H1 (cell line): ENCODE results near the gene TMEM220. TPM values are rescaled to one million over a fixed set of nuclear protein-coding genes. Genes with fewer than 3 reads are reported as not detected.

ENCODE experiments used
- ASH2L ChIP-seq: fragments of 200-600, 300-600 bp; sonication (generic); IDR thresholded peaks from one replicate; pipeline ENCODE4 v1.7.1; 2017; ENCODE audit warnings: low read length
- CBX5 ChIP-seq: fragments of 300-800, 300-1000 bp; sonication (generic); IDR thresholded peaks from 2 replicates; pipeline ENCODE4 v1.7.1; 2016; ENCODE audit warnings: antibody characterized with exemption, low read length, low read depth
- FOSL1 ChIP-seq: IDR thresholded peaks from 2 replicates; pipeline ENCODE4 v1.6.1; 2011; ENCODE audit warnings: mild to moderate bottlenecking, low read depth, low read length, moderate library complexity; ENCODE audit not compliant: insufficient read depth
- HDAC6 ChIP-seq: IDR thresholded peaks from one replicate; pipeline ENCODE4 v1.7.1; 2012; ENCODE audit warnings: low read depth, mild to moderate bottlenecking, inconsistent platforms, low read length, moderate library complexity
- JUN ChIP-seq: IDR thresholded peaks from 2 replicates; pipeline ENCODE4 v1.6.1; 2011; ENCODE audit warnings: low read depth, mild to moderate bottlenecking, improper control_type of control experiment, low read length
- KDM4A ChIP-seq: IDR thresholded peaks from one replicate; pipeline ENCODE4 v1.7.1; 2012; ENCODE audit warnings: low read depth, mild to moderate bottlenecking, moderate library complexity, low read length, inconsistent platforms; ENCODE audit not compliant: severe bottlenecking
- TAF1 ChIP-seq: IDR thresholded peaks from 2 replicates; pipeline ENCODE4 v1.6.1; 2011; ENCODE audit warnings: mild to moderate bottlenecking, low read depth, low read length
- TAF7 ChIP-seq: optimal IDR thresholded peaks from 2 replicates; pipeline ENCODE3; 2011; ENCODE audit warnings: low read depth, mild to moderate bottlenecking, inconsistent platforms, low read length, moderate library complexity, borderline replicate concordance
- polyA plus RNA-seq, 7 experiments: library from polyadenylated mRNA; depleted of rRNA in 3 of 7; stranded (reverse) in 5 of 7; unstranded in 2 of 7; fragments of >200 nt in 5 of 7; fragments of 200-250 nt in 2 of 7; gene quantifications; 1 replicate in 5 of 7; 2 replicates in 1 of 7; 4 replicates in 1 of 7; pipeline versions ENCODE4 v1.2.1 to v1.2.3, GENCODE V29; 2011 to 2013; ENCODE audit warnings: missing spikeins in 2 of 7, mixed read lengths in 2 of 7
- total RNA-seq: library from RNA; stranded (reverse); fragmentation: NEBNext Ultra II Directional; extraction: Animal tissue kit (Norgen Biotek cat#: 25700); gene quantifications from 2 replicates; pipeline ENCODE4 v1.2.1, GENCODE V29; 2021
- TF ChIP-seq, protein P1 (sequence below): fragments of 300-600 bp; sonication (generic); IDR thresholded peaks from 2 replicates; pipeline ENCODE4 v1.7.1; 2012; ENCODE audit warnings: low read length, moderate library complexity, mild to moderate bottlenecking, inconsistent platforms; ENCODE audit not compliant: insufficient replicate concordance
- TF ChIP-seq, protein P2 (sequence below): IDR thresholded peaks from 2 replicates; pipeline ENCODE4 v1.6.1; 2012; ENCODE audit warnings: inconsistent platforms

TMEM220 gene
- total and polyA plus RNA-seq, 2 of the 8 experiments (the other 6 are each of a cell fraction or from before 2014, with no cell fraction given), result 3.8 to 4.1 TPM

DNA sequence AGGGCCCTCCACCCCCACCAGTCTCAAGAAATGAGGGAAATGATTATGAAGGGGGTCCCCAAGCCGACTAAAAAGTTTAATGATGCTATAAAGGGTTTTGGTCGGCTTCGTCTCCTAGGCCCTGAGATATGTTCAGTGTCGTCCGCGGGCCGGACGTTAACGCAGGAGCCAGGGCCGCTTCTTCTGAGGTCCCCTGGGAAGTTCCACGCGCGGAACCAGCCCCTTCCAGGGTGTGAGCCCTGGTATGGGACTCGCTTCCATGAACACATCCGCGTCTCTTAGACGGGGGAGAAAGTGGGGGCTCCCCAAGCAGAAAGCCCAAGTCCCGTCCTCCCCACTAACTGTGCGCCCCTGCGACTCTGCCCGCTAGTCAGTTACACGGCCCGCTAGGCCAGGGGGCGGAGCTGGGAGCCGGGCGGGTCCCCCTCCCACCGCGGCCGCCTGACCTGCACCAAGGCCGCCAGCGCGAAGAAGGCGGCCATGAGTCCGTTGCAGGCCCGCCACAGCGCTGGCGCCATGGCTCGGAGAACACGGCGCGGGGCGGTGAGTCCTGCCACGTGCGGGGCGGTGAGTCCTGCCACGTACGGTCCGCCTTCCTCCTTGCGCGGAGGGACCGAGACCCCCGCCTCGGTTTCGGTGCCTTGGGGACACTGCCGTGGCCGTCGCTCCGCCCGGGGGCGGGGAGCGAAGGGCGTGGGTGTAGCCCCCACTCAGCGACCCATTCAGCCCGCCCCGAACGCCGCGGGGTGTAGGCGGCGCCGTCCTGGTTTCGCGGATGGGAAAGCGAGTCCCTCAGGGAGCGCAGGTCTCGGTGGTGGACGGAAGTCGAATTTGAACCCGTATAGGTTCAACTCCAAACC is at the start of gene TMEM220 (continued):
- TF ChIP-seq, protein P1, sequence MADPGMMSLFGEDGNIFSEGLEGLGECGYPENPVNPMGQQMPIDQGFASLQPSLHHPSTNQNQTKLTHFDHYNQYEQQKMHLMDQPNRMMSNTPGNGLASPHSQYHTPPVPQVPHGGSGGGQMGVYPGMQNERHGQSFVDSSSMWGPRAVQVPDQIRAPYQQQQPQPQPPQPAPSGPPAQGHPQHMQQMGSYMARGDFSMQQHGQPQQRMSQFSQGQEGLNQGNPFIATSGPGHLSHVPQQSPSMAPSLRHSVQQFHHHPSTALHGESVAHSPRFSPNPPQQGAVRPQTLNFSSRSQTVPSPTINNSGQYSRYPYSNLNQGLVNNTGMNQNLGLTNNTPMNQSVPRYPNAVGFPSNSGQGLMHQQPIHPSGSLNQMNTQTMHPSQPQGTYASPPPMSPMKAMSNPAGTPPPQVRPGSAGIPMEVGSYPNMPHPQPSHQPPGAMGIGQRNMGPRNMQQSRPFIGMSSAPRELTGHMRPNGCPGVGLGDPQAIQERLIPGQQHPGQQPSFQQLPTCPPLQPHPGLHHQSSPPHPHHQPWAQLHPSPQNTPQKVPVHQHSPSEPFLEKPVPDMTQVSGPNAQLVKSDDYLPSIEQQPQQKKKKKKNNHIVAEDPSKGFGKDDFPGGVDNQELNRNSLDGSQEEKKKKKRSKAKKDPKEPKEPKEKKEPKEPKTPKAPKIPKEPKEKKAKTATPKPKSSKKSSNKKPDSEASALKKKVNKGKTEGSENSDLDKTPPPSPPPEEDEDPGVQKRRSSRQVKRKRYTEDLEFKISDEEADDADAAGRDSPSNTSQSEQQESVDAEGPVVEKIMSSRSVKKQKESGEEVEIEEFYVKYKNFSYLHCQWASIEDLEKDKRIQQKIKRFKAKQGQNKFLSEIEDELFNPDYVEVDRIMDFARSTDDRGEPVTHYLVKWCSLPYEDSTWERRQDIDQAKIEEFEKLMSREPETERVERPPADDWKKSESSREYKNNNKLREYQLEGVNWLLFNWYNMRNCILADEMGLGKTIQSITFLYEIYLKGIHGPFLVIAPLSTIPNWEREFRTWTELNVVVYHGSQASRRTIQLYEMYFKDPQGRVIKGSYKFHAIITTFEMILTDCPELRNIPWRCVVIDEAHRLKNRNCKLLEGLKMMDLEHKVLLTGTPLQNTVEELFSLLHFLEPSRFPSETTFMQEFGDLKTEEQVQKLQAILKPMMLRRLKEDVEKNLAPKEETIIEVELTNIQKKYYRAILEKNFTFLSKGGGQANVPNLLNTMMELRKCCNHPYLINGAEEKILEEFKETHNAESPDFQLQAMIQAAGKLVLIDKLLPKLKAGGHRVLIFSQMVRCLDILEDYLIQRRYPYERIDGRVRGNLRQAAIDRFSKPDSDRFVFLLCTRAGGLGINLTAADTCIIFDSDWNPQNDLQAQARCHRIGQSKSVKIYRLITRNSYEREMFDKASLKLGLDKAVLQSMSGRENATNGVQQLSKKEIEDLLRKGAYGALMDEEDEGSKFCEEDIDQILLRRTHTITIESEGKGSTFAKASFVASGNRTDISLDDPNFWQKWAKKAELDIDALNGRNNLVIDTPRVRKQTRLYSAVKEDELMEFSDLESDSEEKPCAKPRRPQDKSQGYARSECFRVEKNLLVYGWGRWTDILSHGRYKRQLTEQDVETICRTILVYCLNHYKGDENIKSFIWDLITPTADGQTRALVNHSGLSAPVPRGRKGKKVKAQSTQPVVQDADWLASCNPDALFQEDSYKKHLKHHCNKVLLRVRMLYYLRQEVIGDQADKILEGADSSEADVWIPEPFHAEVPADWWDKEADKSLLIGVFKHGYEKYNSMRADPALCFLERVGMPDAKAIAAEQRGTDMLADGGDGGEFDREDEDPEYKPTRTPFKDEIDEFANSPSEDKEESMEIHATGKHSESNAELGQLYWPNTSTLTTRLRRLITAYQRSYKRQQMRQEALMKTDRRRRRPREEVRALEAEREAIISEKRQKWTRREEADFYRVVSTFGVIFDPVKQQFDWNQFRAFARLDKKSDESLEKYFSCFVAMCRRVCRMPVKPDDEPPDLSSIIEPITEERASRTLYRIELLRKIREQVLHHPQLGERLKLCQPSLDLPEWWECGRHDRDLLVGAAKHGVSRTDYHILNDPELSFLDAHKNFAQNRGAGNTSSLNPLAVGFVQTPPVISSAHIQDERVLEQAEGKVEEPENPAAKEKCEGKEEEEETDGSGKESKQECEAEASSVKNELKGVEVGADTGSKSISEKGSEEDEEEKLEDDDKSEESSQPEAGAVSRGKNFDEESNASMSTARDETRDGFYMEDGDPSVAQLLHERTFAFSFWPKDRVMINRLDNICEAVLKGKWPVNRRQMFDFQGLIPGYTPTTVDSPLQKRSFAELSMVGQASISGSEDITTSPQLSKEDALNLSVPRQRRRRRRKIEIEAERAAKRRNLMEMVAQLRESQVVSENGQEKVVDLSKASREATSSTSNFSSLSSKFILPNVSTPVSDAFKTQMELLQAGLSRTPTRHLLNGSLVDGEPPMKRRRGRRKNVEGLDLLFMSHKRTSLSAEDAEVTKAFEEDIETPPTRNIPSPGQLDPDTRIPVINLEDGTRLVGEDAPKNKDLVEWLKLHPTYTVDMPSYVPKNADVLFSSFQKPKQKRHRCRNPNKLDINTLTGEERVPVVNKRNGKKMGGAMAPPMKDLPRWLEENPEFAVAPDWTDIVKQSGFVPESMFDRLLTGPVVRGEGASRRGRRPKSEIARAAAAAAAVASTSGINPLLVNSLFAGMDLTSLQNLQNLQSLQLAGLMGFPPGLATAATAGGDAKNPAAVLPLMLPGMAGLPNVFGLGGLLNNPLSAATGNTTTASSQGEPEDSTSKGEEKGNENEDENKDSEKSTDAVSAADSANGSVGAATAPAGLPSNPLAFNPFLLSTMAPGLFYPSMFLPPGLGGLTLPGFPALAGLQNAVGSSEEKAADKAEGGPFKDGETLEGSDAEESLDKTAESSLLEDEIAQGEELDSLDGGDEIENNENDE, result no peak
- TF ChIP-seq CBX5, result no peak
- TF ChIP-seq JUN, result no peak
- TF ChIP-seq, protein P2, sequence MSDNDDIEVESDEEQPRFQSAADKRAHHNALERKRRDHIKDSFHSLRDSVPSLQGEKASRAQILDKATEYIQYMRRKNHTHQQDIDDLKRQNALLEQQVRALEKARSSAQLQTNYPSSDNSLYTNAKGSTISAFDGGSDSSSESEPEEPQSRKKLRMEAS, result peak; percentile 91
- TF ChIP-seq ASH2L, result peak; percentile 78
- TF ChIP-seq FOSL1, result no peak
- TF ChIP-seq TAF7, result peak; percentile 43
- peak; percentile 71 for TF ChIP-seq TAF1
- TF ChIP-seq KDM4A, result peak; percentile 96
- TF ChIP-seq HDAC6, result no peak
